HepG2 (cell line): ENCODE measurements around the gene AASS. TPM values are rescaled to one million over a fixed set of nuclear protein-coding genes. Genes with fewer than 3 reads are reported as not detected.

Experiments used
- ATAC-seq: fragments of 200-7000 bp; cut with Tn5 transposase; 3 replicates; pipeline ENCODE4 v1.9.1; 2020; ENCODE audit warnings: mild to moderate bottlenecking, moderate library complexity
- BruUV-seq: library from RNA; stranded (reverse); fragments of 400-500 nt; replicated peaks from 2 replicates; lab custom pipeline; 2021; lab: Mats Ljungman, UMichigan
- CTCF ChIA-PET: fragments of 300-600 bp; formaldehyde crosslinking; extraction: SDS; loops from one replicate; lab custom pipeline; 2021; ENCODE audit warnings: low total read pairs, inconsistent platforms, low intra/inter-chr PET ratio; lab: Yijun Ruan, JAX
- POLR2A ChIA-PET: fragments of 350-600 bp; sonication (Branson Sonifier 250); formaldehyde crosslinking; loops from one replicate; lab custom pipeline; 2020; ENCODE audit warnings: antibody characterized with exemption, inconsistent platforms; lab: Yijun Ruan, JAX
- DNase-seq: peaks from one replicate; pipeline ENCODE4 v3.0.0-alpha.2; 2015; ENCODE audit warnings: low spot score
- FAIRE-seq: peaks from 3 replicates; lab custom pipeline; 2011; peaks lifted over from hg19 to GRCh38; lab: Jason Lieb, UNC
- H2AFZ ChIP-seq: one replicate; pipeline ENCODE4 v1.6.1; 2011; ENCODE audit warnings: low read length, inconsistent platforms
- H3K27ac ChIP-seq: fragments of 300-600 bp; 3 replicates; pipeline ENCODE4 v1.8.0; 2011; ENCODE audit warnings: mixed run types, mild to moderate bottlenecking, mixed read lengths, low read length, inconsistent platforms; ENCODE audit not compliant: insufficient read depth; ENCODE audit errors: extremely low read length
- H3K27me3 ChIP-seq, 2 experiments: fragments of 200-600 bp in 1 of 2; 2 replicates in 1 of 2; 3 replicates in 1 of 2; pipeline versions ENCODE4 v1.6.0 to v1.8.0; 2011; ENCODE audit warnings: low read length in 2 of 2, mild to moderate bottlenecking in 2 of 2, moderate library complexity in 2 of 2, inconsistent platforms in 1 of 2; ENCODE audit not compliant: insufficient read depth in 2 of 2, control insufficient read depth in 1 of 2
- H3K36me3 ChIP-seq, 2 experiments: fragments of 200-600 bp in 1 of 2; replicated peaks in 1 of 2; 2 replicates in 1 of 2; 3 replicates in 1 of 2; pipeline versions ENCODE4 v1.5.1 to v1.8.0; 2011; ENCODE audit warnings: low read length in 2 of 2, inconsistent platforms in 1 of 2; ENCODE audit not compliant: insufficient read depth in 2 of 2, control insufficient read depth in 1 of 2
- H3K4me1 ChIP-seq: 2 replicates; pipeline ENCODE4 v1.5.1; 2012; ENCODE audit warnings: low read length, inconsistent platforms; ENCODE audit not compliant: insufficient read depth
- H3K4me2 ChIP-seq: 2 replicates; pipeline ENCODE4 v1.6.0; 2011; ENCODE audit warnings: low read depth, low read length, inconsistent platforms
- H3K4me3 ChIP-seq, 3 experiments: fragments of 200-600 bp in 1 of 3; sonication (generic), shearing (Covaris generic) in 1 of 3; replicated peaks in 1 of 3; 2 replicates each; pipeline ENCODE4 v1.5.1; 2011 to 2016; ENCODE audit warnings: low read length in 3 of 3, inconsistent platforms in 2 of 3, low read depth in 2 of 3, mild to moderate bottlenecking in 2 of 3, control low read depth in 1 of 3, mixed read lengths in 1 of 3; ENCODE audit not compliant: insufficient read depth in 1 of 3
- H3K79me2 ChIP-seq: one replicate; pipeline ENCODE4 v1.6.1; 2011; ENCODE audit warnings: low read length, inconsistent platforms; ENCODE audit not compliant: insufficient read depth
- H3K9ac ChIP-seq: 2 replicates; pipeline ENCODE4 v1.6.0; 2011; ENCODE audit warnings: mild to moderate bottlenecking, low read depth, low read length, inconsistent platforms; ENCODE audit not compliant: insufficient read depth
- H3K9me3 ChIP-seq: 2 replicates; pipeline ENCODE4 v1.5.1; 2012; ENCODE audit warnings: mild to moderate bottlenecking, low read length
- H4K20me1 ChIP-seq: 2 replicates; pipeline ENCODE4 v1.6.0; 2011; ENCODE audit warnings: inconsistent platforms, mild to moderate bottlenecking, low read length, moderate library complexity; ENCODE audit not compliant: insufficient read depth
- MNT ChIP-seq: fragments of 450-650 bp; IDR thresholded peaks from 2 replicates; pipeline ENCODE4 v1.6.1; 2016
- MXD4 ChIP-seq: IDR thresholded peaks from 2 replicates; pipeline ENCODE4 v1.6.1; 2016; ENCODE audit warnings: mild to moderate bottlenecking, missing biosample characterization, missing genetic modification reagents
- SOX6 ChIP-seq, 2 experiments: fragments of 450-650 bp in 1 of 2; sonication (generic) in 1 of 2; formaldehyde crosslinking in 1 of 2; IDR thresholded peaks; 2 replicates each; pipeline versions ENCODE4 v1.4.0 to v1.6.1; 2017 to 2020; ENCODE audit warnings: antibody characterized with exemption in 1 of 2, mild to moderate bottlenecking in 1 of 2, missing genetic modification reagents in 1 of 2
- SP2 ChIP-seq: sonication (generic); formaldehyde crosslinking; IDR thresholded peaks from 2 replicates; pipeline ENCODE4 v1.5.1; 2020; ENCODE audit warnings: mild to moderate bottlenecking, missing genetic modification reagents
- TCF12 ChIP-seq, 2 experiments: fragments of 450-650 bp in 1 of 2; sonication (generic) in 1 of 2; formaldehyde crosslinking in 1 of 2; IDR thresholded peaks; 2 replicates each; pipeline versions ENCODE4 v1.6.1 to v1.8.0; 2017 to 2022; ENCODE audit warnings: antibody characterized with exemption in 1 of 2, mild to moderate bottlenecking in 1 of 2, missing genetic modification reagents in 1 of 2, moderate library complexity in 1 of 2
- ZEB1 ChIP-seq: IDR thresholded peaks from 2 replicates; pipeline ENCODE4 v1.6.1; 2012; ENCODE audit warnings: mild to moderate bottlenecking, low read depth, inconsistent platforms; ENCODE audit not compliant: insufficient replicate concordance
- ZNF180 ChIP-seq: sonication (generic); formaldehyde crosslinking; IDR thresholded peaks from 2 replicates; pipeline ENCODE4 v1.4.0; 2020; ENCODE audit warnings: low read depth, missing genetic modification reagents, borderline replicate concordance
- ZNF235 ChIP-seq: sonication (generic); formaldehyde crosslinking; IDR thresholded peaks from 2 replicates; pipeline ENCODE4 v1.8.1; 2023; ENCODE audit warnings: mild to moderate bottlenecking, missing genetic modification reagents, borderline replicate concordance
- WGBS: methylation state at CpG from one replicate; pipeline ENCODE4 v1.1.6; 2017; ENCODE audit warnings: low lambda C conversion rate; 5-methylcytosine and 5-hydroxymethylcytosine counted together
- in situ Hi-C: cut with HindIII; loops from 2 replicates; pipeline ENCODE4 v1.10.0; 2017; ENCODE audit warnings: low pct_unique_long_range_greater_than_20kb; ENCODE audit not compliant: extremely low pct_ligation_motif_present
- intact Hi-C: fragments of 100-400 bp; cut with micrococcal nuclease; formaldehyde crosslinking; loops from one replicate; pipeline ENCODE4 v1.10.0; 2022; ENCODE audit not compliant: unreplicated experiment
- polyA plus RNA-seq, 8 experiments: library from polyadenylated mRNA; depleted of rRNA in 3 of 8; stranded (reverse) in 7 of 8; unstranded in 1 of 8; fragments of >200 nt; fragmentation: Illumina TruSeq in 4 of 8; extraction: Trizol in 4 of 8; gene quantifications; 2 replicates each; pipeline versions ENCODE4 v1.2.1 to v1.2.3, GENCODE V29; 2011 to 2016; ENCODE audit warnings: low read depth in 4 of 8, missing spikeins in 1 of 8, mixed read lengths in 1 of 8; ENCODE audit not compliant: insufficient read depth in 1 of 8
- total RNA-seq, 5 experiments: library from RNA; depleted of rRNA; stranded (reverse); fragments of >200 nt; fragmentation: Illumina TruSeq; extraction: Trizol; gene quantifications; 2 replicates each; pipeline ENCODE4 v1.2.3, GENCODE V29; 2016; ENCODE audit warnings: low read depth in 1 of 5

AASS gene
- total and polyA plus RNA-seq, 2 of the 13 experiments (the other 11 are each of a cell fraction or from before 2014, with no cell fraction given), result 11.6 to 43.9 TPM

GRCh38 chr7:122073635-122074034 lies 70.4 kb downstream of the AASS start:
- H3K9ac ChIP-seq, result no peak overlapping the region
- no peaks in the 10 kb centered on the region for H3K79me2 ChIP-seq
- ChIA-PET CTCF (no interaction called here), POLR2A (no interaction called here)
- FAIRE-seq (no peak), DNase-seq (no peak), ATAC-seq (no peak)
- no peaks in the 10 kb centered on the region for H4K20me1 ChIP-seq
- intact Hi-C loops (no loop called here), in situ Hi-C loops (no loop called here)
- H3K4me3 ChIP-seq, result no peak overlapping the region
- H3K27me3 ChIP-seq, result no peaks in the 10 kb centered on the region
- no peak overlapping the region for H3K4me2 ChIP-seq
- H3K9me3 ChIP-seq, result no peaks in the 10 kb centered on the region
- no peak overlapping the region for H3K27ac ChIP-seq
- H3K36me3 ChIP-seq, result peaks cover 0 to 3% of the 10 kb centered on the region in 2 experiments; a peak in 1 of 5 replicates
- TF ChIP-seq TCF12 (IDR thresholded peaks at IDR 0.05) (no peak), TCF12 (CRISPR knock-in tag; IDR thresholded peaks at IDR 0.05) (no peak), ZNF180 (CRISPR knock-in tag) (no peak), MXD4 (CRISPR knock-in tag) (no peak), ZNF235 (no peak), ZEB1 (no peak), MNT (no peak), SOX6 (IDR thresholded peaks at IDR 0.05) (no peak), SOX6 (CRISPR knock-in tag; IDR thresholded peaks at IDR 0.05) (no peak), SP2 (CRISPR knock-in tag) (no peak)
- no peaks in the 10 kb centered on the region for H3K4me1 ChIP-seq
- H2AFZ ChIP-seq, result no peak overlapping the region
- 57% methylated on average over 3 of the region's 3 CpGs for WGBS
- BruUV-seq, result no TSS peak
